NB4 (cell line): ENCODE results near the gene CAPN8.

Source experiments
- MYC ChIP-seq: IDR thresholded peaks from 2 replicates; pipeline ENCODE4 v1.6.1; 2011; ENCODE audit warnings: low read depth, low read length
- TF ChIP-seq, protein P1 (sequence below): IDR thresholded peaks from one replicate; pipeline ENCODE4 v1.5.1; 2012; ENCODE audit warnings: low read depth, low read length

DNA sequence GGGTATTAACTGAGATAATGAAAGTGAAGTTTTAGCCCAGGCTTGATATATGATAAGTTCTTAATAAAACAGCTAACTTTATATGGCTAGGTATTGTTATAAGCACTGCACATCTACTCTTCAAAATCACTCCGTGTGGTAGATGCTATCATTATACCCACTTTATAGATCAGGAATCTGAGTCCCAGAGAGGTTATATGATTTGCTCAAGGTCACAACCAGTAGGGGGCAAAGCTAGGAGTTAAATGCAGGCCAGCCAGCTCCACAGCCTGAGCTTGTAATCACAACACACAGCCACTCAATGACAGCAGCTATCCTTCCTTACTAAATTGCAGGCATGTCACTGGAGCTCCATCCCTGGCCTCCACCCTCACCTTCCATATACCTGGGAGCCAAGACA, 115.8 kb downstream of the CAPN8 start:
- TF ChIP-seq, protein P1, sequence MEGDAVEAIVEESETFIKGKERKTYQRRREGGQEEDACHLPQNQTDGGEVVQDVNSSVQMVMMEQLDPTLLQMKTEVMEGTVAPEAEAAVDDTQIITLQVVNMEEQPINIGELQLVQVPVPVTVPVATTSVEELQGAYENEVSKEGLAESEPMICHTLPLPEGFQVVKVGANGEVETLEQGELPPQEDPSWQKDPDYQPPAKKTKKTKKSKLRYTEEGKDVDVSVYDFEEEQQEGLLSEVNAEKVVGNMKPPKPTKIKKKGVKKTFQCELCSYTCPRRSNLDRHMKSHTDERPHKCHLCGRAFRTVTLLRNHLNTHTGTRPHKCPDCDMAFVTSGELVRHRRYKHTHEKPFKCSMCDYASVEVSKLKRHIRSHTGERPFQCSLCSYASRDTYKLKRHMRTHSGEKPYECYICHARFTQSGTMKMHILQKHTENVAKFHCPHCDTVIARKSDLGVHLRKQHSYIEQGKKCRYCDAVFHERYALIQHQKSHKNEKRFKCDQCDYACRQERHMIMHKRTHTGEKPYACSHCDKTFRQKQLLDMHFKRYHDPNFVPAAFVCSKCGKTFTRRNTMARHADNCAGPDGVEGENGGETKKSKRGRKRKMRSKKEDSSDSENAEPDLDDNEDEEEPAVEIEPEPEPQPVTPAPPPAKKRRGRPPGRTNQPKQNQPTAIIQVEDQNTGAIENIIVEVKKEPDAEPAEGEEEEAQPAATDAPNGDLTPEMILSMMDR: no peak
- no peak for TF ChIP-seq MYC
